Activated CD8-positive, alpha-beta T cell treated with anti-CD3 and anti-CD28 coated beads for 36 hours (primary cell): ENCODE data around the gene PTPN20. TPM values are rescaled to one million over a fixed set of nuclear protein-coding genes. Genes with fewer than 3 reads are reported as not detected.

ENCODE experiments used
- ATAC-seq: fragments of 200-7000 bp; cut with Tn5 transposase; one replicate; pipeline ENCODE4 v1.10.0; 2021; ENCODE audit warnings: mild to moderate bottlenecking, moderate library complexity
- CTCF ChIA-PET: fragments of 350-600 bp; sonication (Branson Sonifier 250); formaldehyde crosslinking; loops from one replicate; lab custom pipeline; 2021; ENCODE audit warnings: antibody characterized with exemption; lab: Charles Lee
- POLR2A ChIA-PET: fragments of 350-600 bp; sonication (Branson Sonifier 250); formaldehyde crosslinking; loops from one replicate; lab custom pipeline; 2021; ENCODE audit warnings: antibody characterized with exemption; lab: Charles Lee
- DNase-seq: peaks from one replicate; pipeline ENCODE4 v3.0.0-alpha.2; 2020
- H3K27ac Mint-ChIP-seq: one replicate; pipeline ENCODE4 v1.8.0; 2021; ENCODE audit warnings: mild to moderate bottlenecking, mixed read lengths
- H3K27me3 Mint-ChIP-seq: one replicate; pipeline ENCODE4 v1.8.0; 2021; ENCODE audit warnings: mixed read lengths
- H3K36me3 Mint-ChIP-seq: one replicate; pipeline ENCODE4 v1.8.0; 2021; ENCODE audit warnings: low read depth, mixed read lengths
- H3K4me1 Mint-ChIP-seq: one replicate; pipeline ENCODE4 v1.8.0; 2021; ENCODE audit warnings: low read depth, mixed read lengths
- H3K4me3 Mint-ChIP-seq: one replicate; pipeline ENCODE4 v1.8.0; 2021; ENCODE audit warnings: mild to moderate bottlenecking, moderate library complexity, mixed read lengths
- H3K9me3 Mint-ChIP-seq: one replicate; pipeline ENCODE4 v1.8.0; 2021; ENCODE audit warnings: mixed read lengths
- CTCF ChIP-seq: fragments of 200-600 bp; IDR thresholded peaks from one replicate; pipeline ENCODE4 v1.8.0; 2022; ENCODE audit warnings: antibody characterized with exemption, mild to moderate bottlenecking
- intact Hi-C: fragments of 100-400 bp; cut with micrococcal nuclease; formaldehyde crosslinking; loops from one replicate; pipeline ENCODE4 v1.10.0; 2022
- total RNA-seq, 2 experiments: library from RNA; stranded (reverse); gene quantifications; one replicate each; pipeline ENCODE4 v1.2.3, GENCODE V29; 2021

The PTPN20 gene
- total RNA-seq, 2 experiments from 2014 or later, result 0.11 to 0.47 TPM

- no peak for TF ChIP-seq CTCF
- Mint-ChIP-seq H3K27me3 (peaks cover 3% of the 10 kb centered on the region), H3K4me3 (no peak overlapping the region), H3K27ac (no peak overlapping the region), H3K4me1 (no peaks in the 10 kb centered on the region), H3K9me3 (no peaks in the 10 kb centered on the region), H3K36me3 (no peaks in the 10 kb centered on the region)
- DNase-seq (no peak), ATAC-seq (no peak)
- intact Hi-C loops, result no loop called here
- CTCF ChIA-PET, result no interaction called here
- POLR2A ChIA-PET, result no interaction called here
These were observed 98.8 kb downstream of the PTPN20 start for GRCh38 chr10:47010036-47010435.

GRCh38 chr10:47012214-47012613 is 101.0 kb downstream of the PTPN20 start:
- POLR2A ChIA-PET, result interaction anchor here (1.1 kb wide), 1 partner anchor 18 kb away, joined by 5 read pairs; no protein-coding TSS in a partner anchor
- no peak for ATAC-seq
- no peak overlapping the region for H3K27ac Mint-ChIP-seq

GRCh38 chr10:47013507-47014154 is 102.4 kb downstream of the PTPN20 start:
- no peaks in the 10 kb centered on the region for H3K36me3 Mint-ChIP-seq
- intact Hi-C loops, result no loop called here
- no peak for TF ChIP-seq CTCF
- DNase-seq (no peak), ATAC-seq (no peak)
- peaks cover 3% of the 10 kb centered on the region for H3K27me3 Mint-ChIP-seq
- no peak overlapping the region for H3K27ac Mint-ChIP-seq
- ChIA-PET POLR2A (no interaction called here), CTCF (interaction anchor here (2.3 kb wide), 1 partner anchor 11 kb away, joined by 12 read pairs; no protein-coding TSS in a partner anchor)
- H3K9me3 Mint-ChIP-seq, result no peaks in the 10 kb centered on the region
- H3K4me1 Mint-ChIP-seq, result no peaks in the 10 kb centered on the region
- H3K4me3 Mint-ChIP-seq, result no peak overlapping the region

More at GRCh38 chr10:47012214-47012613, 101.0 kb downstream of the PTPN20 start:
- no peaks in the 10 kb centered on the region for H3K4me1 Mint-ChIP-seq
- TF ChIP-seq CTCF, result no peak
- intact Hi-C loops, result no loop called here
- no peaks in the 10 kb centered on the region for H3K9me3 Mint-ChIP-seq
- peaks cover 3% of the 10 kb centered on the region for H3K27me3 Mint-ChIP-seq
- H3K4me3 Mint-ChIP-seq, result no peak overlapping the region
- DNase-seq, result no peak
- CTCF ChIA-PET, result interaction anchor here (0.9 to 2.3 kb wide), 3 partner anchors 10 to 299 kb away, joined by 3 to 12 read pairs (median 4); no protein-coding TSS in a partner anchor
- no peaks in the 10 kb centered on the region for H3K36me3 Mint-ChIP-seq

- intact Hi-C loops, result no loop called here
- ChIA-PET CTCF (no interaction called here), POLR2A (no interaction called here)
- no peaks in the 10 kb centered on the region for H3K27me3 Mint-ChIP-seq
- ATAC-seq (no peak), DNase-seq (no peak)
- H3K36me3 Mint-ChIP-seq, result no peaks in the 10 kb centered on the region
- no peaks in the 10 kb centered on the region for H3K9me3 Mint-ChIP-seq
- H3K27ac Mint-ChIP-seq, result no peak overlapping the region
- TF ChIP-seq CTCF, result no peak
- H3K4me3 Mint-ChIP-seq, result no peak overlapping the region
- no peaks in the 10 kb centered on the region for H3K4me1 Mint-ChIP-seq
These were observed 104.2 kb downstream of the PTPN20 start for GRCh38 chr10:47015404-47015803.

- Mint-ChIP-seq H3K4me3 (no peak overlapping the region), H3K36me3 (no peaks in the 10 kb centered on the region), H3K27me3 (no peaks in the 10 kb centered on the region), H3K4me1 (no peaks in the 10 kb centered on the region), H3K27ac (no peak overlapping the region), H3K9me3 (no peaks in the 10 kb centered on the region)
- TF ChIP-seq CTCF, result no peak
- DNase-seq (no peak), ATAC-seq (no peak)
- ChIA-PET CTCF (no interaction called here), POLR2A (no interaction called here)
- intact Hi-C loops, result no loop called here
These were observed 105.3 kb downstream of the PTPN20 start for GRCh38 chr10:47016564-47016963.
